Lower leg skin (tissue), 3 donors: ENCODE data around the gene GAL3ST2.
"Not testable (repeated sequence)": the region's sequence is repeated elsewhere in the genome, so short reads cannot be mapped to it uniquely, and the experiment has no call there.

Experiments
- POLR2A ChIP-seq, 2 donors: fragments of 450-650 bp; IDR thresholded peaks; one replicate each; pipeline ENCODE4 v1.6.1; 2016 to 2017; ENCODE audit warnings: antibody characterized with exemption in 2 of 2, mild to moderate bottlenecking in 1 of 2, moderate library complexity in 1 of 2
- TF ChIP-seq, protein P1 (sequence below), 3 donors: fragments of 450-650 bp; IDR thresholded peaks; one replicate each; pipeline ENCODE4 v1.5.1; 2016; ENCODE audit warnings: antibody characterized with exemption in 3 of 3, mild to moderate bottlenecking in 3 of 3, moderate library complexity in 2 of 3

DNA sequence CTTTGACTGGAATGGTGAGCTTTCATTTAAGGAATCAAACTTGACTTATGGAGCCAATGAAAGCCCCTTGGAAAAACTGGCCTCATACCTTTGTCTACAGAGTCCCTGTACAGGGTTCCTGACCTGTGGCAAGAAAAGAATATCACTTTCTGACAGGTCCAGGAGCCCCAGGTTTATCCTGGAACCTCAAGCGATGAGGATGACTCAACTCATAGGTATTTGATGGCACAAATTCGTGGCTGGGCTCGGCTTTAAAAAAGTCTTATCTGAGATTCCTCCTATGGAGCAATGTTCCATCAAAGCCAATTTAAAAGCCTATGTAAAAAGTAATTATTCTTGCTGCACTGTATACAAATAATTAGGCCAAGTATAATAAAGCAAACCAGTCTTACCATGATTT, 14.8 kb downstream of the GAL3ST2 start:
- TF ChIP-seq, protein P1, sequence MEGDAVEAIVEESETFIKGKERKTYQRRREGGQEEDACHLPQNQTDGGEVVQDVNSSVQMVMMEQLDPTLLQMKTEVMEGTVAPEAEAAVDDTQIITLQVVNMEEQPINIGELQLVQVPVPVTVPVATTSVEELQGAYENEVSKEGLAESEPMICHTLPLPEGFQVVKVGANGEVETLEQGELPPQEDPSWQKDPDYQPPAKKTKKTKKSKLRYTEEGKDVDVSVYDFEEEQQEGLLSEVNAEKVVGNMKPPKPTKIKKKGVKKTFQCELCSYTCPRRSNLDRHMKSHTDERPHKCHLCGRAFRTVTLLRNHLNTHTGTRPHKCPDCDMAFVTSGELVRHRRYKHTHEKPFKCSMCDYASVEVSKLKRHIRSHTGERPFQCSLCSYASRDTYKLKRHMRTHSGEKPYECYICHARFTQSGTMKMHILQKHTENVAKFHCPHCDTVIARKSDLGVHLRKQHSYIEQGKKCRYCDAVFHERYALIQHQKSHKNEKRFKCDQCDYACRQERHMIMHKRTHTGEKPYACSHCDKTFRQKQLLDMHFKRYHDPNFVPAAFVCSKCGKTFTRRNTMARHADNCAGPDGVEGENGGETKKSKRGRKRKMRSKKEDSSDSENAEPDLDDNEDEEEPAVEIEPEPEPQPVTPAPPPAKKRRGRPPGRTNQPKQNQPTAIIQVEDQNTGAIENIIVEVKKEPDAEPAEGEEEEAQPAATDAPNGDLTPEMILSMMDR (IDR thresholded peaks at IDR 0.05) = not testable (repeated sequence)
- not testable (repeated sequence) for TF ChIP-seq POLR2A (IDR thresholded peaks at IDR 0.05)
